H9 (cell line): Measurements from ENCODE around the gene EPHA4. TPM values are rescaled to one million over a fixed set of nuclear protein-coding genes. Genes with fewer than 3 reads are reported as not detected.

Experiments used
- DNase-seq: peaks from one replicate; pipeline ENCODE4 v3.0.0-alpha.2; 2017
- H2AFZ ChIP-seq: one replicate; pipeline ENCODE4 v1.6.1; 2013; ENCODE audit warnings: mild to moderate bottlenecking, low read length, control low read depth, moderate library complexity
- H2AK5ac ChIP-seq: 2 replicates; pipeline ENCODE4 v1.6.1; 2013; ENCODE audit warnings: low read length, control low read depth, mixed read lengths; ENCODE audit not compliant: insufficient read length
- H2BK120ac ChIP-seq: one replicate; pipeline ENCODE4 v1.6.1; 2013; ENCODE audit warnings: low read depth, mild to moderate bottlenecking, low read length, control low read depth, inconsistent platforms; ENCODE audit not compliant: poor library complexity, severe bottlenecking
- H2BK12ac ChIP-seq: 2 replicates; pipeline ENCODE4 v1.6.1; 2013; ENCODE audit warnings: low read length, control low read depth, mixed read lengths, low read depth; ENCODE audit not compliant: insufficient read length
- H2BK15ac ChIP-seq: 2 replicates; pipeline ENCODE4 v1.6.1; 2013; ENCODE audit warnings: low read depth, low read length, control low read depth
- H2BK20ac ChIP-seq: one replicate; pipeline ENCODE4 v1.6.1; 2013; ENCODE audit warnings: low read depth, mild to moderate bottlenecking, low read length, control low read depth, inconsistent platforms; ENCODE audit not compliant: poor library complexity, severe bottlenecking
- H2BK5ac ChIP-seq: 2 replicates; pipeline ENCODE4 v1.6.1; 2013; ENCODE audit warnings: low read length, control low read depth, mixed read lengths; ENCODE audit not compliant: insufficient read length
- H3K14ac ChIP-seq: 2 replicates; pipeline ENCODE4 v1.6.1; 2013; ENCODE audit warnings: low read length, control low read depth; ENCODE audit not compliant: insufficient read depth
- H3K18ac ChIP-seq: 2 replicates; pipeline ENCODE4 v1.6.1; 2013; ENCODE audit warnings: low read depth, mild to moderate bottlenecking, mixed read lengths, low read length, control low read depth; ENCODE audit not compliant: insufficient read length
- H3K23ac ChIP-seq: 2 replicates; pipeline ENCODE4 v1.6.1; 2013; ENCODE audit warnings: low read length, control low read depth, mixed read lengths, low read depth; ENCODE audit not compliant: insufficient read length
- H3K23me2 ChIP-seq: 2 replicates; pipeline ENCODE4 v1.6.1; 2013; ENCODE audit warnings: low read depth, mild to moderate bottlenecking, mixed read lengths, low read length, control low read depth; ENCODE audit not compliant: insufficient read length, poor library complexity, severe bottlenecking
- H3K27ac ChIP-seq: 2 replicates; pipeline ENCODE4 v1.5.1; 2013; ENCODE audit warnings: low read length, control low read depth, mixed read lengths, low read depth; ENCODE audit not compliant: insufficient read length
- H3K27me3 ChIP-seq: 2 replicates; pipeline ENCODE4 v1.6.1; 2013; ENCODE audit warnings: low read length, control low read depth, inconsistent platforms; ENCODE audit not compliant: insufficient read depth
- H3K4ac ChIP-seq: 2 replicates; pipeline ENCODE4 v1.6.1; 2013; ENCODE audit warnings: low read depth, mild to moderate bottlenecking, control low read depth, inconsistent platforms, low read length, moderate library complexity
- H3K4me1 ChIP-seq: 2 replicates; pipeline ENCODE4 v1.6.1; 2013; ENCODE audit warnings: low read length, control low read depth, inconsistent platforms; ENCODE audit not compliant: insufficient read depth
- H3K4me2 ChIP-seq: 2 replicates; pipeline ENCODE4 v1.6.1; 2013; ENCODE audit warnings: low read length, control low read depth, mixed read lengths; ENCODE audit not compliant: insufficient read length, insufficient read depth
- H3K56ac ChIP-seq: 2 replicates; pipeline ENCODE4 v1.6.1; 2013; ENCODE audit warnings: low read depth, mild to moderate bottlenecking, mixed read lengths, low read length, control low read depth; ENCODE audit not compliant: insufficient read length
- H3K79me1 ChIP-seq: 2 replicates; pipeline ENCODE4 v1.6.1; 2013; ENCODE audit warnings: low read depth, mild to moderate bottlenecking, moderate library complexity, low read length, control low read depth, inconsistent platforms; ENCODE audit not compliant: insufficient read depth, poor library complexity, severe bottlenecking
- H3K79me2 ChIP-seq: 2 replicates; pipeline ENCODE4 v1.6.1; 2013; ENCODE audit warnings: low read length, control low read depth, inconsistent platforms; ENCODE audit not compliant: insufficient read depth
- H3K9ac ChIP-seq: 2 replicates; pipeline ENCODE4 v1.6.1; 2013; ENCODE audit warnings: low read length, control low read depth, mixed read lengths; ENCODE audit not compliant: insufficient read length; ENCODE audit errors: extremely low read depth
- H3K9me3 ChIP-seq: one replicate; pipeline ENCODE4 v1.6.1; 2013; ENCODE audit warnings: low read depth, low read length, inconsistent platforms; ENCODE audit not compliant: control insufficient read depth
- H3T11ph ChIP-seq: one replicate; pipeline ENCODE4 v1.6.1; 2013; ENCODE audit warnings: mild to moderate bottlenecking, low read length, control low read depth, inconsistent platforms
- H4K20me1 ChIP-seq: one replicate; pipeline ENCODE4 v1.6.1; 2013; ENCODE audit not compliant: control insufficient read depth, insufficient read length, insufficient read depth
- H4K5ac ChIP-seq: 2 replicates; pipeline ENCODE4 v1.6.1; 2013; ENCODE audit warnings: low read depth, mild to moderate bottlenecking, mixed read lengths, low read length, control low read depth; ENCODE audit not compliant: insufficient read length
- H4K8ac ChIP-seq: replicated peaks from 2 replicates; pipeline ENCODE4 v1.6.1; 2013; ENCODE audit warnings: low read length, control low read depth, mixed read lengths, low read depth; ENCODE audit not compliant: insufficient read length
- H4K91ac ChIP-seq: 2 replicates; pipeline ENCODE4 v1.6.1; 2013; ENCODE audit warnings: low read depth, mild to moderate bottlenecking, moderate library complexity, mixed read lengths, low read length, control low read depth; ENCODE audit not compliant: insufficient read length
- H3K27ac Mint-ChIP-seq, 3 experiments: 2 replicates in 2 of 3; 3 replicates in 1 of 3; pipeline ENCODE4 v1.8.0; 2020 to 2021; ENCODE audit warnings: mixed read lengths in 3 of 3, mild to moderate bottlenecking in 1 of 3, moderate library complexity in 1 of 3
- H3K27me3 Mint-ChIP-seq: 2 replicates; pipeline ENCODE4 v1.8.0; 2021; ENCODE audit warnings: low read depth, mild to moderate bottlenecking, moderate library complexity, mixed read lengths
- H3K36me3 Mint-ChIP-seq, 3 experiments: 2 replicates in 2 of 3; 3 replicates in 1 of 3; pipeline ENCODE4 v1.8.0; 2020 to 2021; ENCODE audit warnings: low read depth in 3 of 3, mixed read lengths in 3 of 3; ENCODE audit not compliant: insufficient read depth in 1 of 3
- H3K4me1 Mint-ChIP-seq, 2 experiments: 2 replicates each; pipeline ENCODE4 v1.8.0; 2020; ENCODE audit warnings: mixed read lengths in 2 of 2
- H3K4me3 Mint-ChIP-seq, 2 experiments: 2 replicates in 1 of 2; 3 replicates in 1 of 2; pipeline ENCODE4 v1.8.0; 2020 to 2021; ENCODE audit warnings: mild to moderate bottlenecking in 2 of 2, mixed read lengths in 2 of 2, moderate library complexity in 1 of 2
- H3K9me3 Mint-ChIP-seq, 2 experiments: 2 replicates in 1 of 2; 3 replicates in 1 of 2; pipeline ENCODE4 v1.8.0; 2020; ENCODE audit warnings: mild to moderate bottlenecking in 2 of 2, mixed read lengths in 2 of 2, moderate library complexity in 1 of 2
- WGBS: extraction: QIAGEN DNeasy Blood & Tissue Kit; methylation state at CpG from one replicate; pipeline ENCODE4 v1.1.7; 2013; ENCODE audit warnings: missing lambda C conversion rate, low lambda C conversion rate, mixed read lengths; ENCODE audit not compliant: insufficient read length; ENCODE audit errors: extremely low coverage; 5-methylcytosine and 5-hydroxymethylcytosine counted together
- total RNA-seq: library from RNA; stranded (reverse); gene quantifications from 2 replicates; pipeline ENCODE4 v1.2.1, GENCODE V29; 2021
- TF ChIP-seq, protein P1 (sequence below): fragments of 200-600 bp; sonication (generic); conservative IDR thresholded peaks from 3 replicates; pipeline ENCODE4 v1.8.0; 2021; ENCODE audit warnings: antibody characterized with exemption, mild to moderate bottlenecking

EPHA4 gene
- total RNA-seq, 1 experiment from 2014 or later = 25.1 TPM

GRCh38 chr2:221392228-221392881 is 179.7 kb downstream of the EPHA4 start:
- no peak overlapping the region for H3K4me2 ChIP-seq
- H3K4me1 ChIP-seq = no peaks in the 10 kb centered on the region
- no peak overlapping the region for H4K91ac ChIP-seq
- Mint-ChIP-seq H3K4me1 (peaks cover 10 to 29% of the 10 kb centered on the region in 2 experiments), H3K9me3 (no peaks in the 10 kb centered on the region), H3K36me3 (no peaks in the 10 kb centered on the region), H3K4me3 (no peak overlapping the region), H3K27me3 (no peaks in the 10 kb centered on the region), H3K27ac (no peak overlapping the region)
- H4K5ac ChIP-seq = no peak overlapping the region
- H3K23ac ChIP-seq = no peak overlapping the region
- no peak overlapping the region for H2AFZ ChIP-seq
- H3K14ac ChIP-seq = no peak overlapping the region
- H3K27ac ChIP-seq = no peak overlapping the region
- H4K8ac ChIP-seq = no peak overlapping the region
- H3K18ac ChIP-seq = no peak overlapping the region
- no peak overlapping the region for H2BK12ac ChIP-seq
- TF ChIP-seq, protein P1, sequence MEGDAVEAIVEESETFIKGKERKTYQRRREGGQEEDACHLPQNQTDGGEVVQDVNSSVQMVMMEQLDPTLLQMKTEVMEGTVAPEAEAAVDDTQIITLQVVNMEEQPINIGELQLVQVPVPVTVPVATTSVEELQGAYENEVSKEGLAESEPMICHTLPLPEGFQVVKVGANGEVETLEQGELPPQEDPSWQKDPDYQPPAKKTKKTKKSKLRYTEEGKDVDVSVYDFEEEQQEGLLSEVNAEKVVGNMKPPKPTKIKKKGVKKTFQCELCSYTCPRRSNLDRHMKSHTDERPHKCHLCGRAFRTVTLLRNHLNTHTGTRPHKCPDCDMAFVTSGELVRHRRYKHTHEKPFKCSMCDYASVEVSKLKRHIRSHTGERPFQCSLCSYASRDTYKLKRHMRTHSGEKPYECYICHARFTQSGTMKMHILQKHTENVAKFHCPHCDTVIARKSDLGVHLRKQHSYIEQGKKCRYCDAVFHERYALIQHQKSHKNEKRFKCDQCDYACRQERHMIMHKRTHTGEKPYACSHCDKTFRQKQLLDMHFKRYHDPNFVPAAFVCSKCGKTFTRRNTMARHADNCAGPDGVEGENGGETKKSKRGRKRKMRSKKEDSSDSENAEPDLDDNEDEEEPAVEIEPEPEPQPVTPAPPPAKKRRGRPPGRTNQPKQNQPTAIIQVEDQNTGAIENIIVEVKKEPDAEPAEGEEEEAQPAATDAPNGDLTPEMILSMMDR = no peak
- no peak overlapping the region for H2BK120ac ChIP-seq
- H3K9me3 ChIP-seq = no peaks in the 10 kb centered on the region
- no peak overlapping the region for H3K4ac ChIP-seq
- no peak overlapping the region for H3K56ac ChIP-seq
- H3K79me1 ChIP-seq = no peaks in the 10 kb centered on the region
- no peak overlapping the region for H2AK5ac ChIP-seq
- H2BK15ac ChIP-seq = no peak overlapping the region
- WGBS = no CpG with 5 or more reads among the region's 5 CpGs
- no peak for DNase-seq
- H2BK20ac ChIP-seq = no peak overlapping the region
- no peak overlapping the region for H3K9ac ChIP-seq
- no peak overlapping the region for H2BK5ac ChIP-seq
- no peaks in the 10 kb centered on the region for H3K23me2 ChIP-seq
- no peaks in the 10 kb centered on the region for H3K79me2 ChIP-seq
- H3T11ph ChIP-seq = no peak overlapping the region
- H4K20me1 ChIP-seq = no peaks in the 10 kb centered on the region
- H3K27me3 ChIP-seq = no peaks in the 10 kb centered on the region
